ENCODE results near the gene HRG.

DNA sequence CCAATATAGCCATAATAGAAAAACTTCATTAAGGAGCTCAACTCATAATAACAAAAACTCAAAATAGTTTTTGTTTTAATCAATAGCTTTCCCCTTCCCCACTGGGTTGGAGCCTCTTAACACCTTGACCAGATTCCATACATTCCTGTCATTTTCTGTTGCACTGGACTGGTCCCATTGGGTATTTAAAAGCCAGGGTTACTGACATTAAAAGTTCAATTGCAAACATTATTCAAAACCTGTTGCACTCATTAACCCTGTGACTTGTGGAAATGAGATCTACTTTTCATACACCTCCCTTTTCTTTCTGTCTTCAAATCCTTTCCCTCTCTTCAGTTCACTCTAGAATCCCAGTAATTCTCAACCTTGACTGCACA, 1.7 kb upstream of the HRG start:
- no peak for TF ChIP-seq EZH2 (IDR thresholded peaks at IDR 0.05; ENCODE audit: insufficient read depth, low read length)
- TF ChIP-seq, protein P1, sequence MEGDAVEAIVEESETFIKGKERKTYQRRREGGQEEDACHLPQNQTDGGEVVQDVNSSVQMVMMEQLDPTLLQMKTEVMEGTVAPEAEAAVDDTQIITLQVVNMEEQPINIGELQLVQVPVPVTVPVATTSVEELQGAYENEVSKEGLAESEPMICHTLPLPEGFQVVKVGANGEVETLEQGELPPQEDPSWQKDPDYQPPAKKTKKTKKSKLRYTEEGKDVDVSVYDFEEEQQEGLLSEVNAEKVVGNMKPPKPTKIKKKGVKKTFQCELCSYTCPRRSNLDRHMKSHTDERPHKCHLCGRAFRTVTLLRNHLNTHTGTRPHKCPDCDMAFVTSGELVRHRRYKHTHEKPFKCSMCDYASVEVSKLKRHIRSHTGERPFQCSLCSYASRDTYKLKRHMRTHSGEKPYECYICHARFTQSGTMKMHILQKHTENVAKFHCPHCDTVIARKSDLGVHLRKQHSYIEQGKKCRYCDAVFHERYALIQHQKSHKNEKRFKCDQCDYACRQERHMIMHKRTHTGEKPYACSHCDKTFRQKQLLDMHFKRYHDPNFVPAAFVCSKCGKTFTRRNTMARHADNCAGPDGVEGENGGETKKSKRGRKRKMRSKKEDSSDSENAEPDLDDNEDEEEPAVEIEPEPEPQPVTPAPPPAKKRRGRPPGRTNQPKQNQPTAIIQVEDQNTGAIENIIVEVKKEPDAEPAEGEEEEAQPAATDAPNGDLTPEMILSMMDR (IDR thresholded peaks at IDR 0.05; ENCODE audit: insufficient read depth, low read depth, low read length) = no peak
